ENCODE data around the gene ALG1.
A peak's percentile ranks its signal among the peaks of the same experiment; 100 is the strongest.
"Not testable (repeated sequence)": the region's sequence is repeated elsewhere in the genome, so short reads cannot be mapped to it uniquely, and the experiment has no call there.

The ALG1 gene

GRCh38 chr16:5103296-5104032 is 31.8 kb downstream of the ALG1 start:
- in situ Hi-C loops (cut with MboI; ENCODE audit: low sequenced_read_pairs, unreplicated experiment); DNase-seq (ENCODE audit: low spot score): not testable (repeated sequence)

GRCh38 chr16:5105039-5105438 is 33.4 kb downstream of the ALG1 start:
- DNase-seq (ENCODE audit: low spot score); in situ Hi-C loops (cut with MboI; ENCODE audit: low sequenced_read_pairs, unreplicated experiment): not testable (repeated sequence)

GRCh38 chr16:5108505-5109158 is 37.0 kb downstream of the ALG1 start:
- in situ Hi-C loops (cut with MboI; ENCODE audit: low sequenced_read_pairs, unreplicated experiment) = no loop called here
- no peak for TF ChIP-seq CTCF (IDR thresholded peaks at IDR 0.05; ENCODE audit: borderline replicate concordance, control extremely low read depth, extremely low read depth, insufficient read depth, missing control alignments)

DNA sequence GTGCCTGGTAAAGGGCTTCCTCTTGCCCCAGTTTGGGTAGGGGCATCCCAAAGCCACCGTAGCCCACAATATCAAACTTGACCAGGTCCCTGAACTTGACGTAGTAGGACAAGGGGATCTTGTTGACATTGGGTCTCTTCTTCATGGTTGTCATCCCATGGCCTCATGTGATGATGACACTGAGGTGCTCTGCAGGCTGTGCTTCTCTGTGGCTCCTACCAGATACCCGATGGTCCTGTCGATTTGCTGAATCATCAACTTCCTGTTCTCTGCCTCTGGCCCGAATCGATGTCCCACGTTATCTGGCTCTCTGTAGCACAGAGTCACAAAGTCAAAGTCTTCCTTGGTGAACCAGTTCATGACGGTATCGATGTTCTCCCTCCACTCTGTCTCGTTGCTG is 39.3 kb downstream of the ALG1 start:
- in situ Hi-C loops (cut with MboI; ENCODE audit: low sequenced_read_pairs, unreplicated experiment); DNase-seq (ENCODE audit: low spot score): not testable (repeated sequence)

More at GRCh38 chr16:5108505-5109158, 37.0 kb downstream of the ALG1 start:
- DNase-seq (ENCODE audit: low spot score) = no peak

- in situ Hi-C loops (cut with MboI; ENCODE audit: low sequenced_read_pairs, unreplicated experiment); DNase-seq (ENCODE audit: low spot score): not testable (repeated sequence)
These were observed 45.2 kb downstream of the ALG1 start for GRCh38 chr16:5116780-5117295.

DNA sequence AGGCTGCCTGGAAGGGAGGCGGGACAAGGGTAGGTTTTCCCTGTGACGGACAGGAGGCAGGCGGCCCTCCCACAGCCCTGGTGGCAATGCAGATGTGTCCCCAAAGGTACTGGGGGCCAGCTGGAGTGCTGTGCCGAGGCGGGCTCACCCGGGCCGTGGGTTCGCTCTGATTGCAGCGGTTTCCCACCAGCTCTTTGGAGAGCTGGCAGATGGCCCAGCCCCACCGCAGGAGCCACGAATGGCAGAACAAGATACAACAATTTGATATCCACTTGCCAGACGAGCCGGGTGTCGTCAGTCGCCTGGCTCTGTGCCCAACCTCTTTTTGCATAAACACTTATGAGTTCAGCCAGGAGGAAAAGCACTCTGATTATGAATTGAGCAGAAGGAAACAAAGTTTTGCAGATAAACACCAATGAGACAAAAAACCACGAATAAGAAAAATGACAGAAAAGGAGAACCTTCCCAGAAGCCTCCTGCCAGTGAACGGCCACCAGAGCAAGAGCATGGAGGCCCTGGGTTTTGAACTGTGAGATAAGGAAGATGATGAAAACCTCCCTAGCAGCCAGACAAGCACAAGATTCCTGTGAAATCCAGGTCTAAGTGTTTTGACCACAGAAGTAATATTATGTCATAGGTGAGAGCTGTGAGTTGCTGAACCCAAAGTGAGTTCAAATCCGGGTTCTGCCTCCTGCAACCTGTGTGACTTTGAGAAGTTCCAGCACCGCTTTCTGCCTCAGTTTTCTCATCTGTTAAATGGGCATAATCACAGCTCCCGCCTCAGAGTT is 45.9 kb downstream of the ALG1 start:
- in situ Hi-C loops (cut with MboI; ENCODE audit: low sequenced_read_pairs, unreplicated experiment) = not testable (repeated sequence)
- peak; percentile 5 for DNase-seq (ENCODE audit: low spot score)

DNA sequence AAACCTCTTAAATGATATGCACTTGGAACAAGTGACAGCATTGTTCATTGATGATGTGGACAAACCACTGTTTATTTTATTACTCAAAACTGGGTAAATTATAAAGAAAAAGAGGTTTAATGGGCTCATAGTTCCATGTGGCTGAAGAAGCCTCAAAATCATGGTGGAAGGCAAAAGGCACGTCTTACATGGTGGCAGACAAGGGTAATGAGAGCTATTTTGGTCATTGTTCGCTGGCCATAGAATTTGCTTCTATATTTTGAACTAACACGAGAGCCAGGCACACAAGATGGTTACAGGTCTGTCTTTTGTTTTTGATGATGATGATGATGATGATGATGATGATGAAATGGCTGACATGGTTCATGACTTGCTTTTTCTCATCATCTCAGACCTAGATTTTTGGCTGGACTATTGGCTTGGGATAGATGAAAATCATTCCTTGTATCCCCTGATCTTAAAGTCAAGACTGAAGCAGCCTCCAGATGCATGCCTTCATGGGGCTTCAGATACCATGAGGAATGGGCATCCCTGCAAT is 59.9 kb downstream of the ALG1 start:
- DNase-seq (ENCODE audit: low spot score); in situ Hi-C loops (cut with MboI; ENCODE audit: low sequenced_read_pairs, unreplicated experiment): not testable (repeated sequence)

- in situ Hi-C loops (cut with MboI; ENCODE audit: low sequenced_read_pairs, unreplicated experiment); DNase-seq (ENCODE audit: low spot score): not testable (repeated sequence)
These were observed 61.4 kb downstream of the ALG1 start for GRCh38 chr16:5132915-5133600.

DNA sequence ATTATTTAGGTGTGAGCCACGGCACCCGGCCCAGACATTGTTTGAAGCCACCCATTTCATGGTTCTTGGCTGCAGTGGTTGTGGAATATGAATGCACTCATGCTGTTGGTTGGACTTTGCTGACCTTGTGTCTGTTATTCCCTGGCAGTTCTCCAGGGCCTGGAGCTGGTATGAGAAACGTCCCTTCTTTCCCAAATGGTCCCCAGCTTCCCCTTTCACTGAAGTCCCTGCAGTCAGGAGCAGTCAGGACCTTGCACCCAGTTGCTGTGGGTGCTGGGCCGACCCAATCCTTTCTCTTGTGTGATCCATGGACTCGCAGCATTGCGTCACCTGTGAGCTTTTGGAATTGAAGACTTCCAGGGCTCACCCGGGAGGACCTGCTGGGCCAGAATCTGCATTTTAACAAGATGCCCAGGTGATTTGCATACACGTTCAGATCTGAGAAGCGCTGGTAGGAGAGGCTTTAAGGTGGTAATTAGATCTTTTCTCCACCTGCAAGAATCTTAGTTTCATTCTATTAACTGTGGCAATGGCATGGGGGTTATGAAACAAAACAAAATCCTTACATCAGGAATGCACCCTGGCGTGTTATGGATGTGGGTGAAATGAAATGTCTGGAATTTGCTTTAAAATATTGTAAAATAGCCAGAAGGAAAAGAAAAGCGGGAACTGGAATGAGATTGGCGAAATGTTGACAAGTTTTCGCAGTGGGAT is 63.3 kb downstream of the ALG1 start:
- DNase-seq (ENCODE audit: low spot score); in situ Hi-C loops (cut with MboI; ENCODE audit: low sequenced_read_pairs, unreplicated experiment): not testable (repeated sequence)

Data from GM13976 (cell line).